ENCODE measurements around the gene ATXN1. TPM values are rescaled to one million over a fixed set of nuclear protein-coding genes. Genes with fewer than 3 reads are reported as not detected.

Gene ATXN1
- total RNA-seq (2014; rRNA removed; shearing (Covaris generic)) = 11.4 and 11.5 TPM in 2 replicates

GRCh38 chr6:16760516-16761470 lies at the start of gene ATXN1:
Gene ATXN1, minus strand, starts transcription at chr6:16761460.

Measured in A375 (cell line).